ENCODE measurements around the gene FNBP1L. TPM values are rescaled to one million over a fixed set of nuclear protein-coding genes. Genes with fewer than 3 reads are reported as not detected.
"Not testable (repeated sequence)": the region's sequence is repeated elsewhere in the genome, so short reads cannot be mapped to it uniquely, and the experiment has no call there.

FNBP1L gene
- total and polyA plus RNA-seq, 2 donors from 2014 or later: 32.7 to 57.3 TPM

GRCh38 chr1:93471284-93471683 is 23.4 kb downstream of the FNBP1L start:
- FAIRE-seq (no peak), DNase-seq (no peak)
- Histone ChIP-seq H3K36me3 (ENCODE audit: control insufficient read depth in 2 of 3, insufficient read depth in 3 of 3, low read length in 3 of 3) (no peaks in the 10 kb centered on the region), H3K27me3 (ENCODE audit: control insufficient read depth, insufficient read depth, low read length) (no peaks in the 10 kb centered on the region), H3K9me3 (ENCODE audit: control insufficient read depth in 2 of 3, insufficient read depth in 1 of 3, low read length in 3 of 3) (peaks cover 0 to 5% (median 0%) of the 10 kb centered on the region in 3 donors), H3K9ac (ENCODE audit: low read length in 3 of 3) (no peak overlapping the region), H3K27ac (ENCODE audit: low read depth in 2 of 2, low read length in 2 of 2) (no peak overlapping the region), H3K4me3 (ENCODE audit: low read length in 3 of 3) (no peak overlapping the region), H3K4me1 (ENCODE audit: control insufficient read depth in 2 of 3, insufficient read depth in 2 of 3, low read depth in 1 of 3, low read length in 3 of 3) (peaks cover 0 to 3% (median 3%) of the 10 kb centered on the region in 3 donors)
- TF ChIP-seq CTCF (IDR thresholded peaks at IDR 0.05; ENCODE audit: borderline replicate concordance, extremely low read depth, insufficient read depth): no peak
- intact Hi-C loops (cut with DNase I): no loop called here

- peak in 2 of 5 donors; percentile 16 to 28 for DNase-seq
- no peak overlapping the region for H3K4me3 ChIP-seq (ENCODE audit: low read length in 3 of 3)
- peak; percentile 59 for FAIRE-seq
- TF ChIP-seq CTCF (IDR thresholded peaks at IDR 0.05; ENCODE audit: borderline replicate concordance, extremely low read depth, insufficient read depth): no peak
- no peak overlapping the region for H3K9ac ChIP-seq (ENCODE audit: low read length in 3 of 3)
- peaks cover 0 to 3% (median 3%) of the 10 kb centered on the region in 3 donors for H3K4me1 ChIP-seq (ENCODE audit: control insufficient read depth in 2 of 3, insufficient read depth in 2 of 3, low read depth in 1 of 3, low read length in 3 of 3)
- H3K9me3 ChIP-seq (ENCODE audit: control insufficient read depth in 2 of 3, insufficient read depth in 1 of 3, low read length in 3 of 3): peaks cover 0 to 3% (median 0%) of the 10 kb centered on the region in 3 donors
- no peaks in the 10 kb centered on the region for H3K27me3 ChIP-seq (ENCODE audit: control insufficient read depth, insufficient read depth, low read length)
- no peak overlapping the region for H3K27ac ChIP-seq (ENCODE audit: low read depth in 2 of 2, low read length in 2 of 2)
- no peaks in the 10 kb centered on the region for H3K36me3 ChIP-seq (ENCODE audit: control insufficient read depth in 2 of 3, insufficient read depth in 3 of 3, low read length in 3 of 3)
- intact Hi-C loops (cut with DNase I): no loop called here
Observed at GRCh38 chr1:93471911-93472310, 24.0 kb downstream of the FNBP1L start.

DNA sequence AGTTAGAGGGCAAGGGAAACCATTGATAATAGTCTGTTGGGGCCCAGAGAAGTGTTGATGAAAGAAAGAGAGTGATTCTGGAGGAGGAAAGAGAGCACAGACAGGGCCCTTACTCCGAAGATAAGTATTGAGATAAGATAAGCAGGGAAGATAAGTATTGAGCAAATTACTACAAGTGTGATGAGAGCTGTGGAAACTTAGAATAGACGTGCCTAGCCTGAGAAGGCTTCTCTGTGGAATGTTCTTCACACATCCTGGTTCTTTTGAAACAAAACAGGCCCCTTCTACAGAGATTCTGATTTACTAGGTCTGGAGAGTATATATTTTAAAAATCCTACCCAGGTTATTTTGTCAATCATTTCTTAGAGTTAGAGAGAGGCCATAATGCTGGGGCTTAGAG is 26.4 kb downstream of the FNBP1L start:
- intact Hi-C loops (cut with DNase I): no loop called here
- Histone ChIP-seq H3K36me3 (ENCODE audit: control insufficient read depth in 2 of 3, insufficient read depth in 3 of 3, low read length in 3 of 3) (no peaks in the 10 kb centered on the region), H3K9ac (ENCODE audit: low read length in 3 of 3) (no peak overlapping the region), H3K4me1 (ENCODE audit: control insufficient read depth in 2 of 3, insufficient read depth in 2 of 3, low read depth in 1 of 3, low read length in 3 of 3) (peaks cover 0 to 5% (median 3%) of the 10 kb centered on the region in 3 donors), H3K27ac (ENCODE audit: low read depth in 2 of 2, low read length in 2 of 2) (no peak overlapping the region), H3K9me3 (ENCODE audit: control insufficient read depth in 2 of 3, insufficient read depth in 1 of 3, low read length in 3 of 3) (no peaks in the 10 kb centered on the region), H3K27me3 (ENCODE audit: control insufficient read depth, insufficient read depth, low read length) (no peaks in the 10 kb centered on the region), H3K4me3 (ENCODE audit: low read length in 3 of 3) (no peak overlapping the region)
- TF ChIP-seq CTCF (IDR thresholded peaks at IDR 0.05; ENCODE audit: borderline replicate concordance, extremely low read depth, insufficient read depth): no peak
- DNase-seq (no peak), FAIRE-seq (no peak)

DNA sequence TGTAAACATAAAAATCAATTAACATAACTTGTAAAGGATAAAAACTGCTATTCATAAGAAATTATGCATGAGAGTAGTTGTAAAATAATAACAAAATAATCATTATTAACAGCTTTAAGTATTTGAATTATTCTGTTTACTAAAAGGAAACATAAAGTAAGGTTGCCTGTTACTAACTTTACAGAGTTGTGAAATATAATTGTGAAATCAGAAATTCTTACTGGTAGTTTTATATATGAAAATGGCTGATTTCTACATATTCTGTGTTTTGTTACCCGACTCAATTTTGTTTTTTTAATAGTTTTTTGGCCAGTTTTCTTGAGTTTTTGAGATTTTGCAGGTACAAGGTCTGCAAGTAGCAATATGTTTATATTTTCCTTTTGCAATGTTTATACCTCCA is 27.8 kb downstream of the FNBP1L start:
- no peak for TF ChIP-seq CTCF (IDR thresholded peaks at IDR 0.05; ENCODE audit: borderline replicate concordance, extremely low read depth, insufficient read depth)
- Histone ChIP-seq H3K27me3 (ENCODE audit: control insufficient read depth, insufficient read depth, low read length) (no peaks in the 10 kb centered on the region), H3K9ac (ENCODE audit: low read length in 3 of 3) (no peak overlapping the region), H3K27ac (ENCODE audit: low read depth in 2 of 2, low read length in 2 of 2) (no peak overlapping the region), H3K4me3 (ENCODE audit: low read length in 3 of 3) (no peak overlapping the region), H3K36me3 (ENCODE audit: control insufficient read depth in 2 of 3, insufficient read depth in 3 of 3, low read length in 3 of 3) (no peaks in the 10 kb centered on the region), H3K4me1 (ENCODE audit: control insufficient read depth in 2 of 3, insufficient read depth in 2 of 3, low read depth in 1 of 3, low read length in 3 of 3) (peaks cover 0 to 5% (median 3%) of the 10 kb centered on the region in 3 donors), H3K9me3 (ENCODE audit: control insufficient read depth in 2 of 3, insufficient read depth in 1 of 3, low read length in 3 of 3) (no peaks in the 10 kb centered on the region)
- DNase-seq (no peak), FAIRE-seq (peak; percentile 79)
- intact Hi-C loops (cut with DNase I): no loop called here

DNA sequence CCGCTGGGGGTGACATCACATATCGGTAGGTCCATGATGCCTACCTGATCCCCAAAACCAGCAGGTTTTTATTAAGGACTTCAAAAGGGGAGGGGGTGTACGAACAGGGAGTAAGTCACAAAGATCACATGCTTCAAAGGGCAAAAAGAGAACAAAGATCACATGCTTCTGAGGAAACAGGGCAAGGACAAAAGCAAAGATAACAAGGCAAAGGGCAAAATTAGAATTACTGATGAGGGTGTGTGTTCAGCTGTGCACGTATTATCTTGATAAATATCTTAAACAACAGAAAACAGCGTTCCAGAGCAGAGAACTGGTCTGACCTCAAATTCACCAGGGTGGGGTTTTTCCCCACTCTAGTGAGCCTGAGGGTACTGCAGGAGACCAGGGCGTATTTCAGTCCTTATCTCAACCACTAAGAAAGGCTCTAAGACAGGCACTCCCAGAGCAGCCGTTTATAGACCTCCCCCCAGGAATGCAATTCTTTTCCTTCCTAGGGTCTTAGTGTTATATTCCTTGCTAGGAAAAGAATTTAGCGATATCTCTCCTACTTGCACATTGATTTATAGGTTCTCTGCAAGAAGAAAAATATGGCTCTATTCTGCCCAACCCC is 31.3 kb downstream of the FNBP1L start:
- H3K9me3 ChIP-seq (ENCODE audit: control insufficient read depth in 2 of 3, insufficient read depth in 1 of 3, low read length in 3 of 3); H3K4me1 ChIP-seq (ENCODE audit: control insufficient read depth in 2 of 3, insufficient read depth in 2 of 3, low read depth in 1 of 3, low read length in 3 of 3); FAIRE-seq; H3K27ac ChIP-seq (ENCODE audit: low read depth in 2 of 2, low read length in 2 of 2); H3K9ac ChIP-seq (ENCODE audit: low read length in 3 of 3); H3K27me3 ChIP-seq (ENCODE audit: control insufficient read depth, insufficient read depth, low read length); H3K36me3 ChIP-seq (ENCODE audit: control insufficient read depth in 2 of 3, insufficient read depth in 3 of 3, low read length in 3 of 3); intact Hi-C loops (cut with DNase I); H3K4me3 ChIP-seq (ENCODE audit: low read length in 3 of 3); DNase-seq: not testable (repeated sequence)

Data from kidney (tissue), 14 donors.